Measurements from ENCODE around the gene KAZN. TPM values are rescaled to one million over a fixed set of nuclear protein-coding genes. Genes with fewer than 3 reads are reported as not detected.

The KAZN gene
- total RNA-seq, 3 donors from 2014 or later, result 12.2 to 16.4 (median 16.2) TPM

DNA sequence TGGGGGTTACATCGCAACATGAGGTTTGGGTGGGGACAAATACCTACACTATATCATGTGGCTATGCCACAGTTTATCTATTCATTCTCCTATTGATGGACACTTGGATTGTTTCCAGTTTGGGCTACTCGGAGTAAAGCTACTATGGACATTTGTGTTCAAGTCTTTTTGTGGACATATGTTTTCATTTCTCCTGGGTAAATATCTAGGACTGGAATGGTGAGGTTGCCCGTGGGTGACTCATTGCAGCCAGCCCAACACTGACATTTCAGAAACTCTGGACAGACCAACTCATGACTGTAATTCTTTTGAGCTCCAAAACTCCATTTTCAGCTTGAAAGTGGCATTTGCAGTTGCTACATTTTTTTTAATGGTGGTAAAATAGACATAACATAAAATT is 82.7 kb downstream of the KAZN start:
- Histone ChIP-seq H3K4me1 (no peaks in the 10 kb centered on the region), H3K27me3 (no peaks in the 10 kb centered on the region), H3K4me3 (no peak overlapping the region), H3K9me3 (peaks cover 0 to 8% of the 10 kb centered on the region in 2 donors), H3K36me3 (no peaks in the 10 kb centered on the region), H3K27ac (no peak overlapping the region)
- TF ChIP-seq, protein P1, sequence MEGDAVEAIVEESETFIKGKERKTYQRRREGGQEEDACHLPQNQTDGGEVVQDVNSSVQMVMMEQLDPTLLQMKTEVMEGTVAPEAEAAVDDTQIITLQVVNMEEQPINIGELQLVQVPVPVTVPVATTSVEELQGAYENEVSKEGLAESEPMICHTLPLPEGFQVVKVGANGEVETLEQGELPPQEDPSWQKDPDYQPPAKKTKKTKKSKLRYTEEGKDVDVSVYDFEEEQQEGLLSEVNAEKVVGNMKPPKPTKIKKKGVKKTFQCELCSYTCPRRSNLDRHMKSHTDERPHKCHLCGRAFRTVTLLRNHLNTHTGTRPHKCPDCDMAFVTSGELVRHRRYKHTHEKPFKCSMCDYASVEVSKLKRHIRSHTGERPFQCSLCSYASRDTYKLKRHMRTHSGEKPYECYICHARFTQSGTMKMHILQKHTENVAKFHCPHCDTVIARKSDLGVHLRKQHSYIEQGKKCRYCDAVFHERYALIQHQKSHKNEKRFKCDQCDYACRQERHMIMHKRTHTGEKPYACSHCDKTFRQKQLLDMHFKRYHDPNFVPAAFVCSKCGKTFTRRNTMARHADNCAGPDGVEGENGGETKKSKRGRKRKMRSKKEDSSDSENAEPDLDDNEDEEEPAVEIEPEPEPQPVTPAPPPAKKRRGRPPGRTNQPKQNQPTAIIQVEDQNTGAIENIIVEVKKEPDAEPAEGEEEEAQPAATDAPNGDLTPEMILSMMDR (IDR thresholded peaks at IDR 0.05), result no peak
- TF ChIP-seq POLR2AphosphoS5 (IDR thresholded peaks at IDR 0.05), result no peak
- no peak for TF ChIP-seq POLR2A (IDR thresholded peaks at IDR 0.05)
- intact Hi-C loops (cut with DNase I; ENCODE audit: low total_unique reads), result no loop called here
- DNase-seq (ENCODE audit: low spot score in 2 of 2), result no peak

DNA sequence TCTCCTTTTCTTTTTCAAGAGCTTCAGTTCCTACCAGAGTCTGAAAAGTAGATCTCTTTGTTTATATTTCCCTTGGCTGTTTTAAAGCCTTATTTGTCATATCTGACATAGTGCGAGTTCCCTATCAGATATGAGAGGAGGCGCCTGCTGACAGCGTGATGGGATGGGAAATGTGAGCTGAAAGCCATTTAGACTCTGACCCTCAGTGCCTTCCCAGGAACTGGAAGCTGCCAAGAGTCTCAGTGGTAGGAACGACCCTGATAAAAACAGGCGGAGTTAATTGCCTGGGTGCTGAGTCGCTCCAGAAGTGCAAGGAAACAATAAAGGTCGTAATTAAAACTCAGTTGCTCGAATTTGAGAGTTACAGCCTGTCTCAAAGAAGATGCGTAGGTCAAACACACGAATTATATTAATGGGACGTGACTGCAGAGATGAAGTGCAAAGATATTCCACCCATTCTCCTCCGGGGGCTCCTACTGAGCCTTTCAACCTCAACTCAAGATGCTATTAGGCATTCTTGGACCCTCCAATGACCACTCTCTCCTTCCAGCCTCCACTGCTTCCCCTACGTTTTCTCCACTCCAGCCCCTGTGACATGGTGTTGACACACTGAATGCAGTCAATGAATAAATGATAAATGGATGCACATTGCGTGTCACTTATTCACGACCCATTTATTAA is 84.6 kb downstream of the KAZN start:
- Histone ChIP-seq H3K4me1 (no peaks in the 10 kb centered on the region), H3K4me3 (no peak overlapping the region), H3K9me3 (peaks cover 0 to 8% of the 10 kb centered on the region in 2 donors), H3K27me3 (no peaks in the 10 kb centered on the region), H3K36me3 (no peaks in the 10 kb centered on the region), H3K27ac (no peak overlapping the region)
- no peak for DNase-seq (ENCODE audit: low spot score in 2 of 2)
- TF ChIP-seq POLR2A (IDR thresholded peaks at IDR 0.05) (no peak), POLR2AphosphoS5 (IDR thresholded peaks at IDR 0.05) (no peak)
- TF ChIP-seq, protein P1 (IDR thresholded peaks at IDR 0.05), result no peak
- intact Hi-C loops (cut with DNase I; ENCODE audit: low total_unique reads), result no loop called here

DNA sequence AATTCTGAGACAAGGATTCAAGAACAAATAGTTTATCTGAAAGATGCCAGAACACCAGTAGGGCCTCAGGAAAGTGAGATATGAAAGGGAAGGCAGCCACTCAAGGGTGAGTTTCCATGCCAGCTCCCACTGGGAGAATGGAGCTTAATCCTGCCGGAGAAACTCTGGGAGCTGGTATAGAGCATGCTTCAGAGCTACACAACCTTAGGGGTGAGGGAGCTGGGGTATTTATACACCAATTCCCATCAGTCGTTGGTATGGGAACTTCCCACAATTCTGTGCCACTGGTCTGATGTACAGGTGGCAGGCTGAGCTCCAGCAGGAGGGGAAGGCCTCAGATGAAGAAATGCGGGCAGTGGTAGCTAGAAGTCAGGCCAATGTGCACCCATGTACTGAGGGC is 86.6 kb downstream of the KAZN start:
- intact Hi-C loops (cut with DNase I; ENCODE audit: low total_unique reads), result no loop called here
- Histone ChIP-seq H3K27me3 (no peaks in the 10 kb centered on the region), H3K36me3 (no peaks in the 10 kb centered on the region), H3K4me1 (no peaks in the 10 kb centered on the region), H3K9me3 (peaks cover 0 to 8% of the 10 kb centered on the region in 2 donors), H3K4me3 (no peak overlapping the region), H3K27ac (no peak overlapping the region)
- TF ChIP-seq POLR2AphosphoS5 (IDR thresholded peaks at IDR 0.05) (no peak), POLR2A (IDR thresholded peaks at IDR 0.05) (no peak)
- TF ChIP-seq, protein P1 (IDR thresholded peaks at IDR 0.05), result no peak
- no peak for DNase-seq (ENCODE audit: low spot score in 2 of 2)

DNA sequence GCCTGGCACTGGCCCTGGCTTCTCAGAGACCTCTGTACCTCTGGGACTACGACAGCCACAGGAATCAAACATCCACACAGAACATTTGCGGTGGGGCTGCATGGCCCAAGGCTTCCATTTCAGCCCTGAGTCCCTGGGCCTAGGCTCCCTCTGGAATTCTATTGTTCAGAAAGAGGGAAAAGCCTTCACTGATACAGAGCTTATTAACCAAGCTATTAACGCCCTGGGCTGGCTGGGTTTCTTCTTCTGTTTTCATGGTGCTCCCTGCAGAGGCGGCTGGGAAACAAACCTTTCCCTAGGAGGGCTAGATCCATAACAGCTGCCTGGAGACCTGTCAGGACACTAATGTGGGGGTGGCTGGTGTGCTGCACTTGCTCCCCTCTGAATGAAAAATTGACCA is 88.2 kb downstream of the KAZN start:
- H3K4me3 ChIP-seq, result no peak overlapping the region
- no peaks in the 10 kb centered on the region for H3K36me3 ChIP-seq
- intact Hi-C loops (cut with DNase I; ENCODE audit: low total_unique reads), result no loop called here
- no peak for DNase-seq (ENCODE audit: low spot score in 2 of 2)
- H3K9me3 ChIP-seq, result peaks cover 0 to 8% of the 10 kb centered on the region in 2 donors
- no peak for TF ChIP-seq POLR2A (IDR thresholded peaks at IDR 0.05)
- no peak for TF ChIP-seq POLR2AphosphoS5 (IDR thresholded peaks at IDR 0.05)
- TF ChIP-seq, protein P1 (IDR thresholded peaks at IDR 0.05), result no peak
- H3K4me1 ChIP-seq, result no peaks in the 10 kb centered on the region
- H3K27ac ChIP-seq, result no peak overlapping the region
- H3K27me3 ChIP-seq, result no peaks in the 10 kb centered on the region

DNA sequence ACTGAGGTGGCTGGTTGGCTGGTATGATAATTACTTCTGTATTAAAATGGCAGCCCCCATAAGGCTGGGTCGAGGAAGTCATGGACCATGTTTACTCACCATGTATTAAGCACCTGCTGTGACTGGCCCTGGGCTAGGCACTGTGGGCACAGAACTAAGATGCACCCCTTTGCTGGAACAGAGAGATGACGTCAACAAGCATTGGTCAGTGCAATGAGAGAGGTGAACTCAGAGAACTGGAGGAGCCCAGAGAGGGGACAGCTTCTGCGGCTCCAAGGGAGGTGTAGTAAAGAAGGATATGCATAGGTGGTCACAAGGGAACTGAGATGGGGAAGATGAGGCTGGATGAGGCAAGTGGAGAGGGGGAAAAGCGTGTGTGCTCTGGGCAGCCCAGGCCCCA is 88.7 kb downstream of the KAZN start:
- H3K27me3 ChIP-seq, result no peaks in the 10 kb centered on the region
- TF ChIP-seq POLR2A (IDR thresholded peaks at IDR 0.05) (no peak), POLR2AphosphoS5 (IDR thresholded peaks at IDR 0.05) (no peak)
- TF ChIP-seq, protein P1 (IDR thresholded peaks at IDR 0.05), result no peak
- H3K27ac ChIP-seq, result no peak overlapping the region
- intact Hi-C loops (cut with DNase I; ENCODE audit: low total_unique reads), result no loop called here
- no peaks in the 10 kb centered on the region for H3K4me1 ChIP-seq
- peaks cover 0 to 8% of the 10 kb centered on the region in 2 donors for H3K9me3 ChIP-seq
- no peak for DNase-seq (ENCODE audit: low spot score in 2 of 2)
- no peaks in the 10 kb centered on the region for H3K36me3 ChIP-seq
- no peak overlapping the region for H3K4me3 ChIP-seq
